GM19238 (cell line): ENCODE measurements around the gene CLMN.
A peak's percentile ranks its signal among the peaks of the same experiment; 100 is the strongest.

Source experiments
- DNase-seq: peaks from one replicate; pipeline ENCODE4 v3.0.0; 2011; ENCODE audit warnings: low spot score; ENCODE audit not compliant: insufficient read length

The CLMN gene

GRCh38 chr14:95321693-95322455, 2.2 kb upstream of the CLMN start:
- no peak for DNase-seq

DNA sequence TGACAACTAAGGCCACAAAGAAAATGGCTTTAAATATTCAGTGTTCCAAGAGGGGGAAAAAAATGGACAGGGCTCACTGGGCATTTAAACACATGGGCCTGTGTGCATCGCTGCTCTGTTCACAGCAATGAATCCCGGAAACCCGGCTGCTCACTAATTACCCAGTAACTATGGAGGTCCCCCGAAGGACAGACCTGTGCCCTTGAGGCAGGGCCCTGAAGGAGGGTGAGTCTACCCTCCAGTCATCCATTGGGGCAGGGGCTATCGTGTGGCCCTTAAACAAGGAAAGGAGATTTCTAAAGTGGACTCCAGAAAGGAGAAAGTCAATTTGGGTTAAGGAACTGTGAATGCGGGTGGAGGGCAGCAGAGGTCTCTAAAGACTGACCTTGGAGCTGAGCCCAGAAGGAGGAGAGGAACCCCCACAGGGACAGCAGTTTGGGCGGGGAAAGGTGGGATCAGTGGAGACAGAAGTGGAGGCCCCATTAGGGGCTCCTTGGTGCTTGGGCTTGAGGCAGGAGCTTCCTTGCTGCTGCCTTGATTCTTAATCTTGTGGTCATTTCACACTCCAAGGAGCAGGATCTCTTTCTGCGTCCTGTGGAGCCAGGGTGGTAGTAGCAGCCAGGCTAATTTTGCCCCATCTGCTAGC, 1.4 kb upstream of the CLMN start:
- no peak for DNase-seq

DNA sequence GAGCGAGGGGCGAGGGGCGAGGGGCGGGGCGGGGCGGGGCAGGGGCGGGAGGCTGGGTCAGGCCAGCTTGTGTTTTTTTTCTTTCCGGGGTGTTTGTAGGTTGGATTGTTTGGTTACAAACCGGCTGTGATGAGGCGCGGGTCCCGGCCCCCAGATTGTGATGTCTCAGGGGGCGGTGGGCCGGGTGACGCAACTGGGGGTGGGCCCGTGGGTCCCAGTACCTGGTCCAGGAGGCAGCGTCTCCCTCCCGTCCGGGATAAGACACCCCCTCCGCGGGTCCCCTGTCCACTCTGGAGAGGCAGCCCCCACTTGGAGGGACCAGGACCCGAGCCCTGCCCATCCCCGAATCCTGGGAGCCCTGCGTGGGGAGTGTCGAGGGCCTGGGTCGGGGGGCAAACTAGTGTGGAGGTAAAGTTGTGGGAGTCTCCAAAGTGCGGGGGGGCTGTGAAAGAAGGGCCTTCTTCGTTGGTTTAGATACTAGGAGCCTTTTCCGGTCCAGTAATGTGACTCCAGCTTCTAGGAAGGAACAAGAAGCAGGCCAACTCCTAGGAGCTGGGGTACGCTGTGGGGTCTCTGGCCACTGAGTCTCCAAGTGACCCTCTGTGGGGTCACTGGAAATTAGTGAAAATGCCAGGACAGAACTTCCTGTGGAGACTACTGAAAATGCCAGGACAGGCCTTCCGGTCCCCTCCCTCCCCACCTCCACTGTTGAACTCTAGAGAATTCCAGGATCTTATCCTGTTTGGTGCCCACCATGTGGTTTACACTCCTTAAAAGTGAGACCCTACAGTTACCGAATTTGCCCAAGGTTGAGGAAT, 579 bp upstream of the CLMN start:
- DNase-seq: no peak

- DNase-seq: no peak
These were observed 1.1 kb downstream of the CLMN start for GRCh38 chr14:95318399-95319311.

- DNase-seq: no peak
These were observed 1.8 kb downstream of the CLMN start for GRCh38 chr14:95317817-95318343.

DNA sequence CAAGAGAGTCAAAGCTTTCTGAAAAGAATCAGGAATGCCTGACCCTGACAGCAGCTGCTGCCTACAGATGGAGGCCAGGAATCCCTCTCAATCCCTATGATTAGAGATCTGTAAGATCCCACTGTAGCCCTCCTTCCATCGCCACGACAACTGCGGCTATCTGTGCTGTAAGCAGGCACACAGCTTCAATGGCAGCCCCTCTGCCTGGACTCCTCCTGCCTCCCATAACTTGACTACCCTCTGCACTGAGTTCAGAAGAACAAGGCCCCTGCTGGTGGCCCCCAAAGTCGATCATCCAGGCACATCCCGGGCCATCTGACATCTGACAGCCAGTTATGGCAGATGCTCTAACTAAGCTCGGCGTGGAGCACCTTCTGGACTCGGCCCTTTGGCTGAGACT, 2.9 kb downstream of the CLMN start:
- DNase-seq: no peak

- no peak for DNase-seq
These were observed 4.1 kb downstream of the CLMN start for GRCh38 chr14:95315579-95315978.

DNA sequence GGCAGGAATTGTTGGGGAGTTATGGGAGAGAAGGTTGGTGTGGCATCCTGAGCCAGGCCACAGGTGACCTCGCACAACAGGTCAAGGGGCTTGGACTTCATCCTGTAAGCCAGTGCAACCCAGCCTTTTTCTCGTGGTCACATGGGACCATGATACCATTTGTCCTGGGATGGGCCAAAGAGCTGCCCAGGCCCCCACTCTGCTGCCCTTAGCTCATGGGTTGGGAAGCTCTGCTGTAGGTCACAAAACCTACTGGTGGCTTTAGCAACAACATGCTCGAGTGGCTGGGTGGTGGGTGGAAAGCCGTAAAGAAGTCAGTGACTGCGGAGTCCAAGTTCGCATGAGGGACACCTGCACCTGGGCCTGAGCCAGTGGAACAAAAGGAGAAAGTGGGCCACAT, 4.6 kb downstream of the CLMN start:
- no peak for DNase-seq

DNA sequence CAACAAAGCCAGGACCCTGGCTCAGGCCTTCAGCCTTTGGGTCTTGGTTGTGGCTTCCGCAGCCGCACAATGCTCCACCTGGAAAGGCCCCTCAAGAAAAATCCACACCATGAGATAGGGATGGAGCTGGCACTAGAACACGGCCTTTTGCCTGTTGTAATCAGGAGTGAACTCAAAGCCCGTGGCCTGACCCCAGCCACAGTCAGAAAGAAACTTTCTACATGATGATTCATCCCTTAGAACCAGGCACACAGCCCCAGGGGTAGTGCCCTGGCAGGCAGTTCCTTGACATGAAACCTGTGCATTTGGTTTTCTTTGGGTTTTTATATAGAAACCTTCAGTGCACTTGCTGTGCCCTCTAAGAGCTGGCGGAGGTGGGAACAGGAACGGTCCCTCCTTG, 5.1 kb downstream of the CLMN start:
- peak; percentile 55 for DNase-seq

GRCh38 chr14:95313707-95314106, 6.0 kb downstream of the CLMN start:
- no peak for DNase-seq

DNA sequence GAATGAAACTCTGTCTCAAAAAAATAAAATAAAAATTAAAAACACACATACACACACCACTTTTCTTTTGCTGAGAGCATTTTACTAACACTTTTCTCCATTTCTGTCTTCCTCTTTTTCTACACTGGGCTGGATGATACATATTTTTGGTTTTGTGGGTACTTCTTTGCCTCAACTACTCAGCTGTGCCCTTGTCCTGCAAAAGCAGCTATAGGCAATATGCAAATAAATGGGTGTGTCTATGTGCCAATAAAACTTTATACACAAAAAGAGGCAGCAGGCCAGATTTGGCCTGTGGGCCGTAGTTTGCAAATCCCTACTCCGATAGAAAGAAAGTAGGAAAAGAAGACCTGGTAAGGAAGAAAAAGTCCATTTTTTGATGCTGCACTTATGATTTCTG, 6.5 kb downstream of the CLMN start:
- DNase-seq: no peak

GRCh38 chr14:95312311-95312710, 7.4 kb downstream of the CLMN start:
- no peak for DNase-seq

DNA sequence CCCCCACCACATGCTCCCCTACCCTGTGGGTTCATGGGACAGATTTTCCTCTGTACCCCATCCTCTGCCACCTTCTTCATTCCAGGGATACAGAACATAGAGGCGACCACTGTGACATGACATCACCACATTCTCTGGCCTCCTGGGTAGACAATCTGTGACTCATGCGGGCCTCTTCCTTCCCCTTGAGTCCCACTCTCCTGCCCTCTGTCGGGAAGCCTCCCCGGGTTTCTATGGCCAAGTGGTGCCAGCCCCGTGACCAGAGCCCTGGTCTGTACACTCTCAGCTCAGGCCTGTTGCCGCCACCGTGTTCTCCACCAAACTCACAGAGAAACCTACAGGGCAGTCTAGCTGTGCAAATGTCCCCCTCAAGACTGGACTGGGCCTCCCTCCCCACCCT, 8.0 kb downstream of the CLMN start:
- DNase-seq: no peak

DNA sequence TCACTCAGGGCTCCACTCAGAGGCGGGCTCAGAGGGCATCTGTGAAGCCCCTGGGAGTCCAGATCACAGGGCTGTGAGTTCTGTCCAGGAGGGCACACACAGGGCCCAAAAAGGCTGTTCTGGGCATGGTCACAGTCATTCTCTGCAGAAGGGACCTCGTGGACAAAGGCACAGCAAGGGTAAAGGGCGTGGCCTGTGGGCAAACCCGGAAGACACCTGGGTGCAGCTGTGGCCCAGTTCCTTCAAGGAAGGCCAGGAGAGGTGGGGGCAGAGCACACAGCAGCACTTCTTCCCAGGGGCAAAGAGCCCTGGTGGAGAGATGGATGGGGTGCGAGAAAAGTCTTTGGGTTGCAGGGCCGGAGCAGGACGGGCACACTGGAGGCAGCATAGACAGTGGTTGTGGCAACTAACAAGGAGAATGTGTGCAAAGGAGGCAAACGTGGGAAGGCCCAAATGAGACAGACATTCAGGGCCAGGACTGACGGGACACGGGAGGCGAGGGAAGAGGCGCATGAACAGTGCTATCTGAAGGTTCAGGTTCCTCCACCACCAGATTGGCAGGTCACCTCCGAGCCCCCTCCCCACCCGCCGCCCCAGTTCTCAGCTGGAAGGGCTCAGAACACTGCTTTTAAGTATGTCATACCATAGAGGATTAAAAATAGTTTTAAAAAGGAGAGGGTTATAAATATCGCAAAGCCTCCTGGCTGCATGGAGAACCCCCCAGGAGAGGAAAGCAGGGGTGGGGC, 8.9 kb downstream of the CLMN start:
- no peak for DNase-seq

DNA sequence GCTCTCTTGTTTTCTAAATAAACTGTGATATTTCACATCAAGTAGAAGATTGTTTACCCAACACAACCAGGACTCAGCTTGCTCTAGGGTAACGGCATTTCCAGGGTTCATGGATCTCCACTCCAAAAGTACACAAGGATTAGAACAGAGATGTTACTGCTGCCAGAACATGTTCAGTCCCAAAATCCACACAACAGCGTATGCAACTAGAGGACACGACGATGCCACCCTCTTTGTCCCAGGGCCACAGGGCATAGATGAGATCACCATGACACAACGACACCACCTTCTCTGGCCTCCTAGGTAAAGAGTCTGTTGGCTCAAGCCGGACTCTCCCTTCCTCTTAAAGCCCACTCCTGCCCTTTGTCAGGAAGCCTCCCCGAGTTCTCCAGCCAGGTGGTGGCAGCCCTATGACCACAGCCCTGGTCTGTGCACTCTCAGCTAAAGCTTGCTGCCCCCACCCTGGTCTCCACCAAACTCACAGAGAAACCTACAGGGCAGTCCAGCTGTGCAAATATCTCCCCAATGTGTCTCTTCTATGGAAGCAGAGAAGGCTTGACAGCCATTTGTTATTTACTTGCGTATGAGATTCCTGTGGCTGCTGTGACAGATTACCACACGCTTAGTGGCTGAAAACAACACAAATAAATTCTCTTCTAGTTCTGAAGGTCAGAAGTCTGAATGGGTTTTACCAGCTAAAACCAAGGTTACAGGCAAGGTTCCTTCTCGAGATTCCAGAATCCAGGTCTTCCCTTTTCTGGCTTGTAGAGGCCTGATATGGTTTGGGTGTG, 10.3 kb downstream of the CLMN start:
- DNase-seq: no peak

DNA sequence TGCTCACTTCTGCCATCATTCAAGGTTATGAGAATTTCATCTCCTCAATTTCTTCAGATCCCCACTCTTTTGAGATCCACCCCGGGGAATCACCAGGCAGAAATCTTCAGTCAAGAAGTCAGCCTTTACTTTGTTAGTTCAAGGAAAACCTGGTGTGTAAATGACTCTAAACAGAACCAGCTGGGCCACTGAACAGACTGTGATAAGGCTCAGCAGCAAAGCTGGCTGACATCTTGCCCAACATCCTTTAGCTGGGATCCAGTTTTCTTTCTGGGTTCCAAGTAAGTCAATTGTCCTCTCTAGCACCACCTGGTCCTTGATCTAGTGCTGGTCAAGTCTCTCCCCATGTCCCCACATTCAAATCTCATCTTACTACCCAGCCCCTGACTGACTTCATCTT, 11.6 kb downstream of the CLMN start:
- no peak for DNase-seq

DNA sequence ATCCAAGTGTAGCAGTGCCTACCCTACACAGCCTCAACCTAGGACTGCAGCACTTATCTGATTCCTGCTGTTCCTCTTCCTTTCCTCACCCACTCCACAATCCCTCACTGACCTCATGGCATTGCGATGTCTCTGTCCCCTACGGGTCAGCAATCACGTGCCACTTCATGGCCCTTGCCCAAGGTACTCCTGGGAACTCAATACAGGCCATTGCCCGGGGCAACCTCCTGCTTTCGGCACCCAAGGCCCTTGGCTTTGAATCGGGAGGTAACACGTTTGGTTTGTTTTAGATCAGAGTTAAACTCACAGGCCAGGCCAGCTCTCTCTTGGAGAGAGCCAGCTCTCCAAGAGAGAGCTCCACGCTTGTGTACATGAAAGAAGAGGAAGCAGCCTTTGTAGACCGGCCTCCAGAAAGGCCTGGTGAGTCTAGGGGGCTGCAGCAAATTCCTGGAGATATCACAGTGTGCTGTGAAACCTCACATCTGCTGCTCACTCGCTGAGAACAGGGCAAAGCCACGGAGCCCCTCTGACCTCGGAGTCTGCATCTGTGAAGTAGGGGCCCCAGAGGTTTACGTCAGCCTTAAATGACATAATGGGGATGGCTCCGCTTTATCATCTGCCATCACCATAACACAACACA, 12.2 kb downstream of the CLMN start:
- DNase-seq: no peak

GRCh38 chr14:95305940-95306339, 13.8 kb downstream of the CLMN start:
- no peak for DNase-seq

GRCh38 chr14:95305145-95305544, 14.6 kb downstream of the CLMN start:
- DNase-seq: no peak
